Prostate gland (tissue), 2 donors: ENCODE measurements around the gene CAPN15. TPM values are rescaled to one million over a fixed set of nuclear protein-coding genes. Genes with fewer than 3 reads are reported as not detected.

ENCODE experiments used
- DNase-seq: peaks from one replicate; pipeline ENCODE4 v3.0.0-alpha.2; 2019; ENCODE audit warnings: low spot score
- H3K27ac ChIP-seq, 2 donors: fragments of 200-600 bp; sonication (generic); 2 replicates each; pipeline ENCODE4 v1.5.1; 2017 to 2019
- H3K27me3 ChIP-seq: fragments of 200-600 bp; sonication (generic); replicated peaks from 2 replicates; pipeline ENCODE4 v1.5.1; 2019; ENCODE audit not compliant: insufficient read depth
- H3K36me3 ChIP-seq, 2 donors: fragments of 200-600 bp; sonication (generic); 1 replicate in 1 of 2; 2 replicates in 1 of 2; pipeline versions ENCODE4 v1.5.1 to v1.8.1; 2017 to 2019
- H3K4me1 ChIP-seq: fragments of 200-600 bp; sonication (generic); replicated peaks from 2 replicates; pipeline ENCODE4 v1.5.1; 2019
- H3K4me3 ChIP-seq, 2 donors: fragments of 200-600 bp; sonication (generic); 2 replicates each; pipeline ENCODE4 v1.5.1; 2017 to 2019
- H3K9me3 ChIP-seq: fragments of 200-600 bp; sonication (generic); 2 replicates; pipeline ENCODE4 v1.5.1; 2017
- POLR2A ChIP-seq: fragments of 450-650 bp; IDR thresholded peaks from one replicate; pipeline ENCODE4 v1.6.1; 2016; ENCODE audit warnings: antibody characterized with exemption, mild to moderate bottlenecking
- POLR2AphosphoS5 ChIP-seq: sonication (generic); formaldehyde crosslinking; IDR thresholded peaks from one replicate; pipeline ENCODE4 v1.6.1; 2017; ENCODE audit warnings: antibody characterized with exemption
- WGBS: methylation state at CpG from one replicate; pipeline ENCODE4 v1.1.5; 2018; 5-methylcytosine and 5-hydroxymethylcytosine counted together
- intact Hi-C: fragments of 100-400 bp; cut with DNase I; formaldehyde crosslinking; loops from one replicate; pipeline ENCODE4 v1.14.2; 2022
- total RNA-seq, 2 donors: library from RNA; depleted of rRNA; stranded (reverse); fragments of >200 nt; gene quantifications; one replicate each; pipeline ENCODE4 v1.1.0, GENCODE V29; 2016
- TF ChIP-seq, protein P1 (sequence below), 4 experiments: fragments of 200-600 bp in 2 of 4; fragments of 450-650 bp in 2 of 4; sonication (generic) in 2 of 4; IDR thresholded peaks; 1 replicate in 3 of 4; 2 replicates in 1 of 4; pipeline ENCODE4 v1.5.1; 2016 to 2019; ENCODE audit warnings: antibody characterized with exemption in 4 of 4, mild to moderate bottlenecking in 2 of 4, moderate library complexity in 2 of 4

CAPN15 gene
- total RNA-seq, 2 donors from 2014 or later: 59.7 to 80.7 TPM

- Histone ChIP-seq H3K27ac (no peak overlapping the region), H3K4me1 (no peaks in the 10 kb centered on the region), H3K36me3 (no peaks in the 10 kb centered on the region), H3K9me3 (no peaks in the 10 kb centered on the region), H3K4me3 (no peak overlapping the region), H3K27me3 (no peaks in the 10 kb centered on the region)
- TF ChIP-seq POLR2A: no peak
- TF ChIP-seq, protein P1, sequence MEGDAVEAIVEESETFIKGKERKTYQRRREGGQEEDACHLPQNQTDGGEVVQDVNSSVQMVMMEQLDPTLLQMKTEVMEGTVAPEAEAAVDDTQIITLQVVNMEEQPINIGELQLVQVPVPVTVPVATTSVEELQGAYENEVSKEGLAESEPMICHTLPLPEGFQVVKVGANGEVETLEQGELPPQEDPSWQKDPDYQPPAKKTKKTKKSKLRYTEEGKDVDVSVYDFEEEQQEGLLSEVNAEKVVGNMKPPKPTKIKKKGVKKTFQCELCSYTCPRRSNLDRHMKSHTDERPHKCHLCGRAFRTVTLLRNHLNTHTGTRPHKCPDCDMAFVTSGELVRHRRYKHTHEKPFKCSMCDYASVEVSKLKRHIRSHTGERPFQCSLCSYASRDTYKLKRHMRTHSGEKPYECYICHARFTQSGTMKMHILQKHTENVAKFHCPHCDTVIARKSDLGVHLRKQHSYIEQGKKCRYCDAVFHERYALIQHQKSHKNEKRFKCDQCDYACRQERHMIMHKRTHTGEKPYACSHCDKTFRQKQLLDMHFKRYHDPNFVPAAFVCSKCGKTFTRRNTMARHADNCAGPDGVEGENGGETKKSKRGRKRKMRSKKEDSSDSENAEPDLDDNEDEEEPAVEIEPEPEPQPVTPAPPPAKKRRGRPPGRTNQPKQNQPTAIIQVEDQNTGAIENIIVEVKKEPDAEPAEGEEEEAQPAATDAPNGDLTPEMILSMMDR (IDR thresholded peaks at IDR 0.05): no peak
- no peak for TF ChIP-seq POLR2AphosphoS5
- WGBS: 79% methylated on average over 29 of the region's 29 CpGs
- DNase-seq: no peak
- intact Hi-C loops: no loop called here
These were observed 13.3 kb downstream of the CAPN15 start for GRCh38 chr16:540645-541340.

DNA sequence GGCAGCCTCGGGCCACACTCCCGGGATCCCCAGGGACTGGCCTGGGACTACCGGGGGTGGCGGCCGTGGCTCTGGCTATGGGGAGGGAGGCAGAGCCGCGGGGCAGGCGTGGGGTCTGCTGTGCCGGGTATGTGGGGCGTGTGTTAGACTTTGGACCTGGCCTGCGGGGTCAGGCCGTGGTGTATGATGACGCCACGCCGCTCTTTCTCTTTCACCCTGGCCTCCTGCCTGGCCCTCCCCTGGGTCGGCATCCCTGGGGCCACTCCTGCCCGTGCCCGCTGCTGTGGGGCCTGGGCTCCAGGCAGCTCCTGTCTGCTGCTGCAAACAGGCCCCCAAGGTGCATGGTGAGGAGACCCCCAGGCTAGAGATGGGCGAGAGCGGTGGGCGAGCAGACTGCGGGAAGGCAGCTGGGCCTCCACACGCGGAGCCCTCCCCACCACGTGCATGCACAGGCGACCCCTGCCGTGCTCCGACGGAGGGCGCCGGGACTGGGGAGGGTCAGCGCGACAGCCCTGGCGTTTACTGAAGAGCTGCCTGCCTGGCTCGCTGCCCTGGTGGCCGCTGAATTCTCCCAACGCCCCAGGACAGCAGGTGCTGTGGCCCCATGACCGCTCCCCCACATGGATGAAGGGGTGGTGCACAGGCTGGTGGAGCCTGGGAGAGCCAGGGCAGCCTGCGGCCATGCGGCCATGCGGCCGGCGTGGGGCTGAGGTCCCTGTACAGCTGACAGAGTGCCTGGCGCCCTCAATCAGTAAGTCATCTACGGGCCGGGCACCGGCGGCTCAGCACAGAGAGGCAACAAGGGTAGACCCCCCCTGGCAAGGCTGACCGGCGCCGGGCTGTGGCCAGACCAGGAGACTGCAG, 16.0 kb downstream of the CAPN15 start:
- Histone ChIP-seq H3K36me3 (no peaks in the 10 kb centered on the region), H3K9me3 (no peaks in the 10 kb centered on the region), H3K4me1 (no peaks in the 10 kb centered on the region), H3K27me3 (no peaks in the 10 kb centered on the region), H3K27ac (no peak overlapping the region), H3K4me3 (no peak overlapping the region)
- intact Hi-C loops: no loop called here
- TF ChIP-seq, protein P1 (IDR thresholded peaks at IDR 0.05): no peak
- no peak for DNase-seq
- WGBS: 82% methylated on average over 43 of the region's 51 CpGs

DNA sequence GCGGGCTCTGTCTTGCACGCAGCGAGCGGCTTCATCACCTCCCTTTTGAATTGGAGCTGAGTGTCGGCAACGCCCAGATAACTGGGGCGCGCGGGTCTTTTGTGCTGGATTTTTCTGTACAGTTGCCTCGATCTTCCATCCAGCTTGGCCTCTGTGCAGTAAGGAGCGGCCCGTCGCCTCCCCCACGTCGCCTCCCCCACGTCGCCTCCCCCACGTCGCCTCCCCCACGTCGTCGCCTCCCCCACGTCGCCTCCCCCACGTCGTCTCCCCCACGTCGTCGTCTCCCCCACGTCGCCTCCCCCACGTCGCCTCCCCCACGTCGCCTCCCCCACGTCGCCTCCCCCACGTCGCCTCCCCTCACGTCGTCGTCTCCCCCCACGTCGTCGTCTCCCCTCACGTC, 17.0 kb downstream of the CAPN15 start:
- TF ChIP-seq POLR2A (no peak), POLR2AphosphoS5 (no peak)
- TF ChIP-seq, protein P1 (IDR thresholded peaks at IDR 0.05): no peak
- H3K4me3 ChIP-seq: no peak overlapping the region
- no peak for DNase-seq
- 88% methylated on average over 46 of the region's 46 CpGs for WGBS
- no peaks in the 10 kb centered on the region for H3K27me3 ChIP-seq
- H3K9me3 ChIP-seq: no peaks in the 10 kb centered on the region
- no peaks in the 10 kb centered on the region for H3K36me3 ChIP-seq
- H3K27ac ChIP-seq: no peak overlapping the region
- intact Hi-C loops: no loop called here
- no peaks in the 10 kb centered on the region for H3K4me1 ChIP-seq

DNA sequence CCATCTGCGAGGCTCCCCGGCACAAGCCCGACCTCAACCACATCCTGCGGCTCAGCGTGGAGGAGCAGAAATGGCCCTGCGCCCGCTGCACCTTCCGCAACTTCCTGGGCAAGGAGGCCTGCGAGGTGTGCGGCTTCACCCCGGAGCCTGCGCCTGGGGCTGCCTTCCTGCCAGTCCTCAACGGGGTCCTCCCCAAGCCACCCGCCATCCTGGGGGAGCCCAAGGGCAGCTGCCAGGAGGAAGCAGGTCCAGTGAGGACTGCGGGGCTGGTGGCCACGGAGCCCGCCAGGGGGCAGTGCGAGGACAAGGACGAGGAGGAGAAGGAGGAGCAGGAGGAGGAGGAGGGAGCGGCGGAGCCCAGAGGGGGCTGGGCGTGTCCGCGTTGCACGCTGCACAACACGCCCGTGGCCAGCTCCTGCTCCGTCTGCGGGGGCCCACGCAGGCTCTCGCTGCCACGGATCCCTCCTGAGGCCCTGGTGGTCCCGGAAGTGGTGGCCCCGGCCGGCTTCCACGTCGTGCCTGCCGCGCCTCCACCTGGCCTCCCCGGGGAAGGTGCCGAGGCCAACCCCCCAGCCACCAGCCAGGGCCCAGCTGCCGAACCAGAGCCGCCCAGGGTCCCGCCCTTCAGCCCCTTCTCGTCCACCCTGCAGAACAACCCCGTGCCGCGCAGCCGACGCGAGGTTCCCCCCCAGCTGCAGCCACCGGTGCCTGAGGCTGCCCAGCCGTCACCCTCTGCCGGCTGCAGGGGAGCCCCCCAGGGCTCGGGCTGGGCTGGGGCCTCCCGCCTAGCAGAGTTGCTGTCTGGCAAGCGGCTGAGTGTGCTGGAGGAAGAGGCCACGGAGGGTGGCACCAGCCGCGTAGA, 19.6 kb downstream of the CAPN15 start:
- Histone ChIP-seq H3K36me3 (no peaks in the 10 kb centered on the region), H3K27ac (no peak overlapping the region), H3K4me1 (no peaks in the 10 kb centered on the region), H3K4me3 (peak overlapping the region; percentile 9 to 11), H3K9me3 (no peaks in the 10 kb centered on the region), H3K27me3 (no peaks in the 10 kb centered on the region)
- TF ChIP-seq POLR2A (no peak), POLR2AphosphoS5 (peak; percentile 63)
- TF ChIP-seq, protein P1 (IDR thresholded peaks at IDR 0.05): peak; percentile 36 to 88 (median 74)
- 53% methylated on average over 38 of the region's 60 CpGs for WGBS
- intact Hi-C loops: no loop called here
- peak; percentile 77 for DNase-seq
